PFSK-1 (cell line): ENCODE data around the gene DNAH7.

Source experiments
- FOXP2 ChIP-seq: optimal IDR thresholded peaks from 2 replicates; pipeline ENCODE3; 2011; ENCODE audit warnings: borderline replicate concordance, control low read depth, inconsistent platforms; ENCODE audit not compliant: insufficient read depth; ENCODE audit errors: extremely low read length, extremely low read depth
- POLR2AphosphoS5 ChIP-seq: IDR thresholded peaks from 2 replicates; pipeline ENCODE4 v1.6.1; 2012; ENCODE audit warnings: low read depth, mild to moderate bottlenecking, control low read depth, low read length, moderate library complexity
- SIN3A ChIP-seq: IDR thresholded peaks from 2 replicates; pipeline ENCODE4 v1.6.1; 2012; ENCODE audit warnings: mild to moderate bottlenecking, low read length, moderate library complexity, borderline replicate concordance; ENCODE audit not compliant: insufficient read depth
- TF ChIP-seq, protein P1 (sequence below), 2 experiments: IDR thresholded peaks; 2 replicates each; pipeline versions ENCODE4 v1.6.1 to v1.8.0; 2011 to 2012; ENCODE audit warnings: low read depth in 2 of 2, low read length in 2 of 2, control low read depth in 1 of 2, inconsistent platforms in 1 of 2, mild to moderate bottlenecking in 1 of 2, moderate library complexity in 1 of 2; ENCODE audit not compliant: insufficient read depth in 1 of 2

DNA sequence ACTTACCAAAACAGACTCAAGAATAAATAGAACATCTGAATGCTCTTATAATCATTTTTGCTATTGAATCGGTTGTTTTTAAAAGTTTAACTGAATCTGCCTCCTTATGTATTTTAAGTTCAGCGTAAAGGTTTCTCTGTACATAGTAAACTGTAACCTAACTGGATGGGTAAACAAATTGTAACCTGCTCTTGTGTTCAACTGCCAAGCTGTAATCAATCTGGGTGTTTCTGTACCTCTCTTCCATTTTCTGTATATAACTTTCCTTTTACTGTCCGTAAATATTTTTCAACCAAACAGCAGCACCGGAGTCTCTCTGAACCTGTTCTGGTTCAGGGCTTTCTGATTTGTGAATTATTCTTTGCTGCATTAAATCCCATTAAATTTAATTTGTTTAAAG, 27.6 kb upstream of the DNAH7 start:
- TF ChIP-seq POLR2AphosphoS5 (no peak), FOXP2 (no peak), SIN3A (no peak)
- TF ChIP-seq, protein P1, sequence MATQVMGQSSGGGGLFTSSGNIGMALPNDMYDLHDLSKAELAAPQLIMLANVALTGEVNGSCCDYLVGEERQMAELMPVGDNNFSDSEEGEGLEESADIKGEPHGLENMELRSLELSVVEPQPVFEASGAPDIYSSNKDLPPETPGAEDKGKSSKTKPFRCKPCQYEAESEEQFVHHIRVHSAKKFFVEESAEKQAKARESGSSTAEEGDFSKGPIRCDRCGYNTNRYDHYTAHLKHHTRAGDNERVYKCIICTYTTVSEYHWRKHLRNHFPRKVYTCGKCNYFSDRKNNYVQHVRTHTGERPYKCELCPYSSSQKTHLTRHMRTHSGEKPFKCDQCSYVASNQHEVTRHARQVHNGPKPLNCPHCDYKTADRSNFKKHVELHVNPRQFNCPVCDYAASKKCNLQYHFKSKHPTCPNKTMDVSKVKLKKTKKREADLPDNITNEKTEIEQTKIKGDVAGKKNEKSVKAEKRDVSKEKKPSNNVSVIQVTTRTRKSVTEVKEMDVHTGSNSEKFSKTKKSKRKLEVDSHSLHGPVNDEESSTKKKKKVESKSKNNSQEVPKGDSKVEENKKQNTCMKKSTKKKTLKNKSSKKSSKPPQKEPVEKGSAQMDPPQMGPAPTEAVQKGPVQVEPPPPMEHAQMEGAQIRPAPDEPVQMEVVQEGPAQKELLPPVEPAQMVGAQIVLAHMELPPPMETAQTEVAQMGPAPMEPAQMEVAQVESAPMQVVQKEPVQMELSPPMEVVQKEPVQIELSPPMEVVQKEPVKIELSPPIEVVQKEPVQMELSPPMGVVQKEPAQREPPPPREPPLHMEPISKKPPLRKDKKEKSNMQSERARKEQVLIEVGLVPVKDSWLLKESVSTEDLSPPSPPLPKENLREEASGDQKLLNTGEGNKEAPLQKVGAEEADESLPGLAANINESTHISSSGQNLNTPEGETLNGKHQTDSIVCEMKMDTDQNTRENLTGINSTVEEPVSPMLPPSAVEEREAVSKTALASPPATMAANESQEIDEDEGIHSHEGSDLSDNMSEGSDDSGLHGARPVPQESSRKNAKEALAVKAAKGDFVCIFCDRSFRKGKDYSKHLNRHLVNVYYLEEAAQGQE (IDR thresholded peaks at IDR 0.05; ENCODE audit: insufficient read depth in 1 of 2, low read depth in 2 of 2, low read length in 2 of 2) = no peak
